GM12878 (cell line): ENCODE measurements around the gene CD40LG. TPM values are rescaled to one million over a fixed set of nuclear protein-coding genes. Genes with fewer than 3 reads are reported as not detected.
A peak's percentile ranks its signal among the peaks of the same experiment; 100 is the strongest.

Source experiments
- ATAC-seq: fragments of 200-7000 bp; cut with Tn5 transposase; 3 replicates; pipeline ENCODE4 v1.9.1; 2020; ENCODE audit warnings: mild to moderate bottlenecking, moderate library complexity
- BruUV-seq: library from RNA; stranded (reverse); fragments of 400-500 nt; replicated peaks from 2 replicates; lab custom pipeline; 2021; lab: Mats Ljungman, UMichigan
- CTCF ChIA-PET: fragments of 300-600 bp; sonication (Branson Sonifier 250); formaldehyde crosslinking; extraction: SDS; loops from one replicate; lab custom pipeline; 2021; ENCODE audit warnings: inconsistent platforms; lab: Yijun Ruan, JAX
- POLR2A ChIA-PET: fragments of 350-600 bp; formaldehyde crosslinking; extraction: SDS; loops from one replicate; lab custom pipeline; 2021; ENCODE audit warnings: inconsistent platforms; lab: Charles Lee
- RAD21 ChIA-PET: fragments of 300-600 bp; sonication (Branson Sonifier 250); formaldehyde crosslinking; loops from one replicate; lab custom pipeline; 2023; ENCODE audit warnings: antibody characterized with exemption; ENCODE audit not compliant: unreplicated experiment; lab: Charles Lee
- SMC1A ChIA-PET: fragments of 300-600 bp; sonication (Branson Sonifier 250); formaldehyde crosslinking; loops from one replicate; lab custom pipeline; 2023; ENCODE audit not compliant: unreplicated experiment, uncharacterized antibody; lab: Charles Lee
- DNase-seq: peaks from one replicate; pipeline ENCODE4 v3.0.0-alpha.2; 2011; ENCODE audit warnings: low read depth, low spot score
- FAIRE-seq: peaks from 3 replicates; lab custom pipeline; 2011; peaks lifted over from hg19 to GRCh38; lab: Jason Lieb, UNC
- H2AFZ ChIP-seq: 2 replicates; pipeline ENCODE4 v1.6.0; 2011; ENCODE audit warnings: low read depth, low read length, control low read depth; ENCODE audit not compliant: control insufficient read depth
- H3K27ac ChIP-seq: 2 replicates; pipeline ENCODE4 v1.5.1; 2011; ENCODE audit warnings: control low read depth; ENCODE audit not compliant: control insufficient read depth, insufficient read depth
- H3K27me3 ChIP-seq, 2 experiments: replicated peaks in 1 of 2; 2 replicates each; pipeline versions ENCODE4 v1.6.0 to v1.6.1; 2011; ENCODE audit warnings: low read length in 1 of 2; ENCODE audit not compliant: control insufficient read depth in 2 of 2, insufficient read depth in 2 of 2
- H3K36me3 ChIP-seq, 2 experiments: 2 replicates each; pipeline ENCODE4 v1.5.1; 2011; ENCODE audit warnings: low read length in 1 of 2; ENCODE audit not compliant: control insufficient read depth in 2 of 2, insufficient read depth in 2 of 2
- H3K4me1 ChIP-seq: 2 replicates; pipeline ENCODE4 v1.6.1; 2011; ENCODE audit warnings: mild to moderate bottlenecking, low read length, moderate library complexity, mixed read lengths; ENCODE audit not compliant: control insufficient read depth, insufficient read depth
- H3K4me2 ChIP-seq: 2 replicates; pipeline ENCODE4 v1.6.0; 2011; ENCODE audit warnings: control low read depth; ENCODE audit not compliant: control insufficient read depth, insufficient read depth
- H3K4me3 ChIP-seq: fragments of 200-600 bp; sonication (generic); 2 replicates; pipeline ENCODE4 v1.5.1; 2016
- H3K79me2 ChIP-seq: 2 replicates; pipeline ENCODE4 v1.6.0; 2011; ENCODE audit warnings: low read length; ENCODE audit not compliant: control insufficient read depth, insufficient read depth
- H3K9ac ChIP-seq: 2 replicates; pipeline ENCODE4 v1.8.0; 2011; ENCODE audit warnings: low read length, control low read depth, mixed read lengths; ENCODE audit not compliant: control insufficient read depth, insufficient read depth
- H3K9me3 ChIP-seq: replicated peaks from 3 replicates; pipeline ENCODE4 v1.5.1; 2011; ENCODE audit warnings: mild to moderate bottlenecking, low read length; ENCODE audit not compliant: control insufficient read depth, insufficient read depth
- H4K20me1 ChIP-seq: 2 replicates; pipeline ENCODE4 v1.6.0; 2011; ENCODE audit not compliant: control insufficient read depth, insufficient read depth
- CHD4 ChIP-seq: fragments of 200-600 bp; sonication (generic); IDR thresholded peaks from 2 replicates; pipeline ENCODE4 v1.6.1; 2016; ENCODE audit warnings: mild to moderate bottlenecking
- ETV6 ChIP-seq, 2 experiments: fragments of 450-650 bp in 1 of 2; IDR thresholded peaks in 1 of 2; conservative IDR thresholded peaks in 1 of 2; 2 replicates each; pipeline ENCODE4 v1.6.1; 2014; ENCODE audit warnings: antibody characterized with exemption in 1 of 2, borderline replicate concordance in 1 of 2, low read depth in 1 of 2, mild to moderate bottlenecking in 1 of 2, moderate library complexity in 1 of 2
- GATAD2B ChIP-seq: fragments of 450-650 bp; conservative IDR thresholded peaks from 2 replicates; pipeline ENCODE4 v1.6.1; 2017; ENCODE audit warnings: low read depth, mild to moderate bottlenecking, moderate library complexity
- SMAD1 ChIP-seq: fragments of 450-650 bp; IDR thresholded peaks from 2 replicates; pipeline ENCODE4 v1.6.1; 2018; ENCODE audit warnings: mild to moderate bottlenecking, low read depth; ENCODE audit not compliant: partially characterized antibody
- SMC3 ChIP-seq: IDR thresholded peaks from 2 replicates; pipeline ENCODE4 v1.6.1; 2011; ENCODE audit warnings: low read length, improper control_type of control experiment, borderline replicate concordance
- YBX1 ChIP-seq: fragments of 450-650 bp; IDR thresholded peaks from 2 replicates; pipeline ENCODE4 v1.6.1; 2016; ENCODE audit warnings: antibody characterized with exemption
- ZNF24 ChIP-seq: fragments of 450-650 bp; IDR thresholded peaks from 2 replicates; pipeline ENCODE4 v1.6.1; 2017; ENCODE audit warnings: antibody characterized with exemption, mild to moderate bottlenecking
- WGBS: methylation state at CpG from one replicate; pipeline ENCODE4 v1.1.6; 2016; ENCODE audit warnings: low lambda C conversion rate; ENCODE audit not compliant: insufficient replicate concordance, insufficient coverage; ENCODE audit errors: missing lambda C conversion rate; 5-methylcytosine and 5-hydroxymethylcytosine counted together
- in situ Hi-C: fragments of 300-500 bp; cut with MboI; formaldehyde crosslinking; loops from 9 replicates; pipeline ENCODE4 v1.14.3; 2018; ENCODE audit warnings: mixed read lengths
- intact Hi-C: fragments of 100-400 bp; cut with micrococcal nuclease; formaldehyde crosslinking; loops from one replicate; pipeline ENCODE4 v1.14.2; 2022; ENCODE audit not compliant: unreplicated experiment
- polyA plus RNA-seq, 11 experiments: library from polyadenylated mRNA; depleted of rRNA in 4 of 11; unstranded in 6 of 11; stranded (reverse) in 5 of 11; fragments of >200 nt; fragmentation: Nextera tagmentation in 4 of 11; fragmentation: Illumina TruSeq in 1 of 11; extraction: Ambion mirVana in 4 of 11; extraction: Trizol in 1 of 11; gene quantifications; 1 replicate in 1 of 11; 2 replicates in 10 of 11; pipeline versions ENCODE4 v1.2.1 to v1.2.3, GENCODE V29; 2011 to 2016; ENCODE audit warnings: inconsistent platforms in 2 of 11, missing spikeins in 2 of 11, low read depth in 1 of 11
- total RNA-seq, 4 experiments: library from RNA; depleted of rRNA in 3 of 4; stranded (reverse); fragments of >200 nt in 3 of 4; fragmentation: Illumina TruSeq in 1 of 4; extraction: Trizol in 1 of 4; gene quantifications; 2 replicates each; pipeline versions ENCODE4 v1.2.1 to v1.2.3, GENCODE V29; 2013 to 2021
- TF ChIP-seq, protein P1 (sequence below): fragments of 450-650 bp; IDR thresholded peaks from 2 replicates; pipeline ENCODE4 v1.6.1; 2016; ENCODE audit warnings: mild to moderate bottlenecking

CD40LG gene
- total and polyA plus RNA-seq, 10 of the 15 experiments (the other 5 are each of a cell fraction or from before 2014, with no cell fraction given): 0.04 to 0.21 (median 0.11) TPM; not detected in 6

DNA sequence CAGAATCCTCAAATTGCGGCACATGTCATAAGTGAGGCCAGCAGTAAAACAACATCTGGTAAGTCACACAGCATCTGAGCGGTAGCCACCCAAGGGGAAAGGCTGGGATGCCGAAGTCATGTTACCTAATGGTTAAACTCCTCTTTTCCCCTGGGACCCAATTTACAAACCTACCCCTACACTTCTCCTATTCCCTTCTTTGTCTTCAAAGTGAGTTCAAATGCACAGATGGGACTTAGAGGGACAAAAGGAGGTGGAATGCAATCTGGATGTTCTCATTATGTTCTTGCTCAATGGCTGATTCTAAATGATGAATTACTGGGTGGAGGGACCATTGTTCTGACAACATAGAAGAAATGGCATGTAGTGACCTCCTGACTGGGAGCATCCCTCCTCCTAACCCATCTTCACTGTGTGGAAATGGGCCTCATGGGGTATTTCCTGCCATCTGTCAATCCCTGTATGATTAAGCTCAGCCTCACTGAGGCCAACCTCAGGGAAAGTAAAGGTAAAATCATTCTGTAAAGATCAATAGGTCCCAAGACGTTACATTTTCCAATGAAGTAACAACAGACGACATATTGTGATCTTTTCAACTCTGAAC, 8.5 kb downstream of the CD40LG start:
- SMC1A ChIA-PET: no interaction called here
- CTCF ChIA-PET: no interaction called here
- Histone ChIP-seq H3K4me1 (peaks cover 10% of the 10 kb centered on the region; the same call in 1 of the 2 replicates), H3K9ac (no peak overlapping the region), H4K20me1 (no peaks in the 10 kb centered on the region), H3K9me3 (no peaks in the 10 kb centered on the region; the same call in 2 of the 3 replicates), H3K27ac (no peak overlapping the region), H3K4me2 (no peak overlapping the region), H3K79me2 (no peaks in the 10 kb centered on the region), H3K27me3 (0 out of 4 replicates have a peak, but pooled peaks cover 0 to 3% of the 10 kb centered on the region in 2 experiments), H2AFZ (no peak overlapping the region), H3K4me3 (no peak overlapping the region), H3K36me3 (no peaks in the 10 kb centered on the region)
- ATAC-seq (no peak), FAIRE-seq (peak; percentile 18), DNase-seq (no peak)
- intact Hi-C loops: no loop called here
- no TSS peak for BruUV-seq
- RAD21 ChIA-PET: no interaction called here
- POLR2A ChIA-PET: no interaction called here
- WGBS: 72% methylated on average over 5 of the region's 5 CpGs
- in situ Hi-C loops: no loop called here
- TF ChIP-seq ZNF24: no peak
- TF ChIP-seq ETV6 (conservative IDR thresholded peaks at IDR 0.05 in 1 of 2, IDR thresholded peaks at IDR 0.05 in 1 of 2; ENCODE audit: borderline replicate concordance in 1 of 2, low read depth in 1 of 2): no peak
- no peak for TF ChIP-seq SMAD1
- TF ChIP-seq YBX1: no peak
- TF ChIP-seq GATAD2B: no peak
- TF ChIP-seq, protein P1, sequence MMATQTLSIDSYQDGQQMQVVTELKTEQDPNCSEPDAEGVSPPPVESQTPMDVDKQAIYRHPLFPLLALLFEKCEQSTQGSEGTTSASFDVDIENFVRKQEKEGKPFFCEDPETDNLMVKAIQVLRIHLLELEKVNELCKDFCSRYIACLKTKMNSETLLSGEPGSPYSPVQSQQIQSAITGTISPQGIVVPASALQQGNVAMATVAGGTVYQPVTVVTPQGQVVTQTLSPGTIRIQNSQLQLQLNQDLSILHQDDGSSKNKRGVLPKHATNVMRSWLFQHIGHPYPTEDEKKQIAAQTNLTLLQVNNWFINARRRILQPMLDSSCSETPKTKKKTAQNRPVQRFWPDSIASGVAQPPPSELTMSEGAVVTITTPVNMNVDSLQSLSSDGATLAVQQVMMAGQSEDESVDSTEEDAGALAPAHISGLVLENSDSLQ: no peak
- TF ChIP-seq CHD4: no peak
- no peak for TF ChIP-seq SMC3
